WERI-Rb-1 (cell line): ENCODE measurements around the gene VMP1.
A peak's percentile ranks its signal among the peaks of the same experiment; 100 is the strongest.
"Not testable (repeated sequence)": the region's sequence is repeated elsewhere in the genome, so short reads cannot be mapped to it uniquely, and the experiment has no call there.

ENCODE experiments used
- DNase-seq: peaks from one replicate; pipeline ENCODE4 v3.0.0-alpha.2; 2020
- H3K27ac ChIP-seq: fragments of 250-450 bp; sonication (Bioruptor Pico); 2 replicates; pipeline ENCODE4 v1.5.1; 2020; ENCODE audit warnings: mild to moderate bottlenecking, moderate library complexity
- H3K27me3 ChIP-seq: fragments of 250-450 bp; sonication (Bioruptor Pico); 2 replicates; pipeline ENCODE4 v1.5.1; 2021; ENCODE audit warnings: mild to moderate bottlenecking, low read depth, moderate library complexity; ENCODE audit not compliant: insufficient read depth, severe bottlenecking
- H3K36me3 ChIP-seq: fragments of 250-450 bp; sonication (Bioruptor Pico); 2 replicates; pipeline ENCODE4 v1.5.1; 2020; ENCODE audit warnings: mild to moderate bottlenecking, moderate library complexity
- H3K4me3 ChIP-seq: 2 replicates; pipeline ENCODE4 v1.5.1; 2011; ENCODE audit warnings: low read depth, mild to moderate bottlenecking, control low read depth, low read length
- H3K9me3 ChIP-seq: fragments of 250-450 bp; sonication (Bioruptor Pico); 2 replicates; pipeline ENCODE4 v1.5.1; 2021; ENCODE audit warnings: mild to moderate bottlenecking, moderate library complexity; ENCODE audit not compliant: severe bottlenecking
- TF ChIP-seq, protein P1 (sequence below): IDR thresholded peaks from 2 replicates; pipeline ENCODE4 v1.5.1; 2011; ENCODE audit warnings: low read depth, mild to moderate bottlenecking, control low read depth, inconsistent platforms, low read length

VMP1 gene

DNA sequence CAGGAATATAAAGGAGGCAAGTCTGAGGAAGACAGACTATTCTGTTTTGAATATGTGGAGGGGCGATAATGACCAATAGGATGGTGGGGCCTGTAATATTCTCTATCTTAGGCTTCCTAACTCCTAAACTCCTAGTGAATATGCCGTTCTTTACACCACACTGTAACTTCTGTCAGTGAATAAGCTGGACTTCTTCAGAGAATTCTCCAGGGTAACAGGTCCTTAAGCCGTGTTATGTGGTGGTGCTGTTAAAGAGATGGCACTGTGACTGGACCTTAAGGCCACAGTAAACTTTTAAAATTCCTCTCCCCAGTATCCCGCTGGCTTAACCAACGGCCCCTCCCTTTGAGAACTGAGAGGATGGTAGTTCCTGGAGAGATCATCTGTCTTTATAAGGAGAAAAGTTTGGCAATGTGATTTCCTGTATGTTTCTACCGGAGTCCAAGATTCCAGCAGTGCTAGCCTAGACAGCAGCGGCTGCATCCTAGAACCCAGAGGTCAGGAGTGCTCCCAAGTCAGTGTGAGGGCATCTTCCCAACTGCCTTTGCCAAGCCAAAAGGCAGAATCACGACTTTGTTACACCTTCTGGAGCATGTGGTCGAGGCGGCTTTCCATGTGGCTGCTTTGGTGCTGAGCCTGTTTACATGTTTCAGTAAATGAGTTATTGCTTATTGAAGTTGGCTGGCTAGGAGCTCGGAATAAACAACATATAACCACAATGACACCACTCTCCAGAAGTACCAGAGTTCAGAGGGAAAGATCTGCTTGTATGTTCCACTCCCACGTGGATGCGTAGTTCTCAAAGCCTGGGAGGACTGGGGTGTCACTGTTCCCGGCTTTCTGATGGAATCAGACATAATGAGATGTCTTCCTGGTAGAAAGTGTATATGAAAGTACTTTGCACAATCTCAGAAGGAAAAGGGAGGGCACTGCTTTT lies 144.3 kb downstream of the VMP1 start:
- TF ChIP-seq, protein P1, sequence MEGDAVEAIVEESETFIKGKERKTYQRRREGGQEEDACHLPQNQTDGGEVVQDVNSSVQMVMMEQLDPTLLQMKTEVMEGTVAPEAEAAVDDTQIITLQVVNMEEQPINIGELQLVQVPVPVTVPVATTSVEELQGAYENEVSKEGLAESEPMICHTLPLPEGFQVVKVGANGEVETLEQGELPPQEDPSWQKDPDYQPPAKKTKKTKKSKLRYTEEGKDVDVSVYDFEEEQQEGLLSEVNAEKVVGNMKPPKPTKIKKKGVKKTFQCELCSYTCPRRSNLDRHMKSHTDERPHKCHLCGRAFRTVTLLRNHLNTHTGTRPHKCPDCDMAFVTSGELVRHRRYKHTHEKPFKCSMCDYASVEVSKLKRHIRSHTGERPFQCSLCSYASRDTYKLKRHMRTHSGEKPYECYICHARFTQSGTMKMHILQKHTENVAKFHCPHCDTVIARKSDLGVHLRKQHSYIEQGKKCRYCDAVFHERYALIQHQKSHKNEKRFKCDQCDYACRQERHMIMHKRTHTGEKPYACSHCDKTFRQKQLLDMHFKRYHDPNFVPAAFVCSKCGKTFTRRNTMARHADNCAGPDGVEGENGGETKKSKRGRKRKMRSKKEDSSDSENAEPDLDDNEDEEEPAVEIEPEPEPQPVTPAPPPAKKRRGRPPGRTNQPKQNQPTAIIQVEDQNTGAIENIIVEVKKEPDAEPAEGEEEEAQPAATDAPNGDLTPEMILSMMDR, result no peak

DNA sequence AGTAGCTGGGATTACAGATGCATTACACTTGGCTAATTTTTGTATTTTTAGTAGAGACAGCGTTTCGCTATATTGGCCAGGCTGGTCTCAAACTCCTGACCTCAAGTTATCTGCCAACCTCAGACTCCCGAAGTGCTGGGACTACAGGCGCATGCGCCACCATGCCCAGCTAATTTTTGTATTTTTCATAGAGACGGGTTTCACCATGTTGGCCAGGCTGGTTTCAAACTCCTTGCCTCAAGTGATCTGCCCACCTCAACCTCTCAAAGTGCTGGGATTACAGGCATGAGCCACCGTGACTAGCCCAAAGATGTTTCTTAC lies 145.4 kb downstream of the VMP1 start:
- not testable (repeated sequence) for H3K27ac ChIP-seq, H3K4me3 ChIP-seq

More for the DNA sequence above, 144.3 kb downstream of the VMP1 start:
- Histone ChIP-seq H3K9me3 (no peaks in the 10 kb centered on the region), H3K36me3 (no peaks in the 10 kb centered on the region), H3K27ac (no peak overlapping the region), H3K4me3 (no peak overlapping the region), H3K27me3 (no peaks in the 10 kb centered on the region)
- no peak for DNase-seq

DNA sequence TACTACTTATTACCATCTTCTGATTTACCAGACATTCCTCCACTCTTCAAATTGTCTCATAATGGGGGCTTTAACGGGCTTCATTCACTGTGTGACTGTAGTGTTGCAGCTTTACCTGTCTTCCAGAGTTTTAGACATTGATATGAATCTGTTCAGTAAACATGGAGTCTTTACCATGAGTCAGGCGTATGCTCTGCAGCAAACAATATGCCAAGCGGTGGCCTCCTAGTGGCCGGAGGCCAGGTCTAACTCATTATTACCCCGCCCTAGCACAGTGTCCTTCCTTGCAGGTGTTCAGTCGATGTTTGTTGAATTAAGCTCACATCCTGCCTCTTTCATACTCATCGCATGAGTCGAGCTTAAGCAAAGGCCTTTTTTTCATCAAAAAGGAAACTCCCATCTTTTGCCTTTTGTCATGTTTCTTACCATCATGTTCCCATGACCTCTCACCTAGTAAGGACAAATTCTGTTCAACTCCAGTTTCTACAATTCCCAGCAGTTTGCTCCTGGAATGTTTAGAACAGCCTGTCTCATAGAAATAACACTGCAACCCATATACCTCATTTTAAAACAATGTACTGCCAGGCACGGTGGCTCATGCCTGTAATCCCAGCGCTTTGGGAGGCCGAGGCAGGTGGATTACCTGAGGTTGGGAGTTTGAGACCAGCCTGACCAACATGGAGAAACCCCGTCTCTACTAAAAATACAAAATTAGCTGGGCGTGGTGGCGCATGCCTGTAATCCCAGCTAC lies 145.9 kb downstream of the VMP1 start:
- no peak overlapping the region for H3K4me3 ChIP-seq
- TF ChIP-seq, protein P1, result peak; percentile 54
- H3K27ac ChIP-seq, result no peak overlapping the region
- no peaks in the 10 kb centered on the region for H3K36me3 ChIP-seq
- no peaks in the 10 kb centered on the region for H3K9me3 ChIP-seq
- DNase-seq, result peak; percentile 38
- H3K27me3 ChIP-seq, result no peaks in the 10 kb centered on the region

More for the DNA sequence above, 145.4 kb downstream of the VMP1 start:
- H3K36me3 ChIP-seq, H3K9me3 ChIP-seq, H3K27me3 ChIP-seq, DNase-seq: not testable (repeated sequence)

DNA sequence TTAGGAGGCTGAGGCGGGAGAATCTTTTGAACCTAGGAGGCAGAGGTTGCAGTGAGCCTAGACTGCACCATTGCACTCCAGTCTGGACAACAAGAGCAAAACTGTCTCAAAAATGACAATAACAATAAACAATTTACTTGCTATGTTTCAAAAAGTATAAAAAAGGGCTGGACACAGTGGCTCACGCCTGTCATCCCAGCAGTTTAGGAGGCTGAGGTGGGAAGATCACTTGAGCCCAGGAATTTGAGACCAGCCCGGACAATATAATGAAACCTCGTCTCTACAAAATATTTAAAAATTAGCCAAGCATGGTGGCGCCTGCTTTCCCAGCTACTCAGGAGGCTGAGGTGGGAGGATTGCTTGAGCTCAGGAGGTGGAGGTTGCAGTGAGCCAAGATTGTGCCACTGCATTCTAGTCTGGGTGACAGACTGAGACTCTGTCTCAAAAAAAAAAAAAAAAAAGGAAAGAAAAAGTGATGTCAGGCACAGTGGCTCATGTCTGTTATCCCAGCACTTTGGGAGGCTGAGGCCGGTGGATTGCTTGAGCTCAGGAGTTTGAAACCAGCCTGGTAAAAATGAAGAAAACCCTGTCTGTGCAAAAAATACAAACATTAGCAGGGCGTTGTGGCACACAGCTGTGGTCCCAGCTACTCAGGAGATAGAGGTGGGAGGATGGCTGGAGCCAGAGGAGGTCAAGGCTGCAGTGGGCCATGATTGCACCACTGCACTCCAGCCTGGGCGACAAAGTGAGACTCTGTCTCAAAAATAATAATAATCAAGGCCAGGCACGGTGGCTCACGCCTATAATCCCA lies 146.7 kb downstream of the VMP1 start:
- DNase-seq, H3K27ac ChIP-seq, H3K9me3 ChIP-seq, H3K4me3 ChIP-seq, H3K27me3 ChIP-seq, H3K36me3 ChIP-seq: not testable (repeated sequence)

DNA sequence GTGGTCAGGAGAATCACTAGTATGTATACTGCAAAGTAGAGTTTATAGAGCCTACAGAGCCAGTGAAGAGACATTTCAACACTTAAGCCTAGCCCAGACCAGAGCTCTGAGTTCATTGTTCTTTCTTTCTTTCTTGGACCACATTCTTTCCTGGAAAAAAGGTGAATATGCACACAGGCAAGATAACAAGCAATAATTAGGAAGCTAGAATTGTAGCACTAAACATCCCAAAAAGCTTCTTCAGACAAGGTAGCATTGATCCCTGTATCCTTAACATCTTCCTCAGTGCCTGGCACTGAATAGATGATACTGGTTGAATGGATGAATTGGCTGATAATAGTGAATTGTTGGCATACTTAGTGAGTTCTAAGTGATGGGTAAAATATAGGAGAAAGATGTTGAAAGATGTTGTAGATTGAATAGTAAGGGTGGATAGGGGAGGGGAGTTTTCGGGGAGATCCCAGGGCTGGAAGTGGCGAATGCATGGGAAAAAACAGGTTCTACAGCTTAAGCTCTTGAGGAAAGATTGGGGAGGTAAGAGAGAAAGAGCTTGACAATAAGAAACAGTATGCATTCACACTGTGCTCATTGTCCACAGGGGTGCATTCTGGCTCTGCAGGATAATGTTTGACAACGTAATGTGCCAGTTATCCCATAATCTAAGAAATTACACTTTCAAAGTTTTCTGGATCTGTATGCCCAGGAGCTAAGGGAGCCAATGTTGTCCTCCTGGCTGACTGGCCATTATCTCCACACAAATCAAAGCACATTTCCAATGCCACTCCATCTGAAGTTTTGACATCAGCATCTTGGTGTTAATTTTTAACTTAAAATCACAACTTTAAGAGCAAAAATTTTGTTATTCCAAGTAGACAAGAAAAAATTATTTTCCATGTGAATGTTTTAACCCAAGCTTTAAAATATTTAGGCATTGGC lies 149.7 kb downstream of the VMP1 start:
- Histone ChIP-seq H3K27ac (no peak overlapping the region), H3K36me3 (peaks cover 20% of the 10 kb centered on the region)

More for the DNA sequence above, 149.7 kb downstream of the VMP1 start:
- TF ChIP-seq, protein P1, result no peak
- no peak overlapping the region for H3K4me3 ChIP-seq
- H3K9me3 ChIP-seq, result no peaks in the 10 kb centered on the region
- DNase-seq, result no peak
- no peaks in the 10 kb centered on the region for H3K27me3 ChIP-seq
